K562 (cell line): ENCODE results near the gene LRRC74B. TPM values are rescaled to one million over a fixed set of nuclear protein-coding genes. Genes with fewer than 3 reads are reported as not detected.
A peak's percentile ranks its signal among the peaks of the same experiment; 100 is the strongest.

Experiments
- CHD1 ChIP-seq: fragments of 200-600 bp; sonication (generic); IDR thresholded peaks from one replicate; pipeline ENCODE4 v1.6.1; 2012; ENCODE audit warnings: mild to moderate bottlenecking, moderate library complexity, low read length, inconsistent platforms
- DDX20 ChIP-seq: fragments of 450-650 bp; IDR thresholded peaks from 2 replicates; pipeline ENCODE4 v1.6.1; 2016; ENCODE audit warnings: missing genetic modification characterization, low read depth, mild to moderate bottlenecking, missing compliant biosample characterization, moderate library complexity
- FOXA3 ChIP-seq, 2 experiments: fragments of 450-650 bp in 1 of 2; sonication (generic) in 1 of 2; formaldehyde crosslinking; IDR thresholded peaks in 1 of 2; conservative IDR thresholded peaks in 1 of 2; 2 replicates each; pipeline versions ENCODE4 v1.4.0 to v1.8.0; 2020 to 2022; ENCODE audit warnings: mild to moderate bottlenecking in 2 of 2, missing genetic modification reagents in 1 of 2
- GATAD2B ChIP-seq: fragments of 450-650 bp; IDR thresholded peaks from 2 replicates; pipeline ENCODE4 v1.6.1; 2017; ENCODE audit warnings: mild to moderate bottlenecking, borderline replicate concordance
- HCFC1 ChIP-seq: IDR thresholded peaks from 2 replicates; pipeline ENCODE4 v1.6.1; 2012; ENCODE audit warnings: low read depth, low read length, improper control_type of control experiment
- MTA2 ChIP-seq: fragments of 450-650 bp; IDR thresholded peaks from 2 replicates; pipeline ENCODE4 v1.6.1; 2016; ENCODE audit warnings: low read depth
- SMAD2 ChIP-seq: fragments of 150-350 bp; IDR thresholded peaks from 2 replicates; pipeline ENCODE4 v1.6.1; 2014; ENCODE audit warnings: low read depth, mild to moderate bottlenecking, low read length
- SRSF3 ChIP-seq: fragments of 200-400 bp; formaldehyde crosslinking; IDR thresholded peaks from 2 replicates; pipeline ENCODE4 v1.6.1; 2016; ENCODE audit warnings: mild to moderate bottlenecking, low read length, moderate library complexity; ENCODE audit not compliant: insufficient read depth
- SRSF7 ChIP-seq: fragments of 200-400 bp; formaldehyde crosslinking; optimal IDR thresholded peaks from 2 replicates; pipeline ENCODE3; 2017; ENCODE audit warnings: mild to moderate bottlenecking, low read depth, low read length
- YY1 ChIP-seq, 3 experiments: IDR thresholded peaks; 2 replicates each; pipeline ENCODE4 v1.6.1; 2011; ENCODE audit warnings: low read length in 2 of 3, mild to moderate bottlenecking in 2 of 3, moderate library complexity in 2 of 3, borderline replicate concordance in 1 of 3, control low read depth in 1 of 3, low read depth in 1 of 3; ENCODE audit not compliant: insufficient read depth in 3 of 3, insufficient replicate concordance in 2 of 3, control insufficient read depth in 1 of 3, insufficient read length in 1 of 3; ENCODE audit errors: extremely low read depth in 1 of 3
- ZNF695 ChIP-seq: fragments of 450-650 bp; formaldehyde crosslinking; IDR thresholded peaks from 2 replicates; pipeline ENCODE4 v1.4.0; 2020; ENCODE audit warnings: mild to moderate bottlenecking, moderate library complexity
- ZNF717 ChIP-seq: fragments of 250-450 bp; sonication (Bioruptor Pico); IDR thresholded peaks from 2 replicates; pipeline ENCODE4 v1.5.0; 2021
- polyA plus RNA-seq, 8 experiments: library from polyadenylated mRNA; depleted of rRNA in 4 of 8; stranded (reverse) in 5 of 8; unstranded in 3 of 8; fragments of >200 nt; fragmentation: Nextera tagmentation in 2 of 8; fragmentation: Illumina TruSeq in 1 of 8; extraction: Ambion mirVana in 2 of 8; extraction: Trizol in 1 of 8; gene quantifications; 2 replicates each; pipeline versions ENCODE4 v1.2.1 to v1.2.3, GENCODE V29; 2011 to 2014; ENCODE audit warnings: inconsistent platforms in 1 of 8, missing spikeins in 1 of 8
- total RNA-seq, 7 experiments: library from RNA; depleted of rRNA in 6 of 7; stranded (reverse); fragments of >200 nt in 6 of 7; fragmentation: Illumina TruSeq in 2 of 7; extraction: Trizol in 2 of 7; gene quantifications; 2 replicates each; pipeline versions ENCODE4 v1.2.1 to v1.2.3, GENCODE V29; 2011 to 2021; ENCODE audit warnings: low replicate concordance in 1 of 7
- TF ChIP-seq, protein P1 (sequence below): fragments of 250-450 bp; sonication (Bioruptor Pico); IDR thresholded peaks from 2 replicates; pipeline ENCODE4 v1.4.0; 2020
- TF ChIP-seq, protein P2 (sequence below), 2 experiments: IDR thresholded peaks in 1 of 2; conservative IDR thresholded peaks in 1 of 2; 2 replicates each; pipeline ENCODE4 v1.6.1; 2016; ENCODE audit warnings: low read depth in 2 of 2, mild to moderate bottlenecking in 1 of 2, missing compliant biosample characterization in 1 of 2, missing genetic modification characterization in 1 of 2, moderate library complexity in 1 of 2

LRRC74B gene
- total and polyA plus RNA-seq, 9 of the 15 experiments (the other 6 are each of a cell fraction or from before 2014, with no cell fraction given) = not detected

DNA sequence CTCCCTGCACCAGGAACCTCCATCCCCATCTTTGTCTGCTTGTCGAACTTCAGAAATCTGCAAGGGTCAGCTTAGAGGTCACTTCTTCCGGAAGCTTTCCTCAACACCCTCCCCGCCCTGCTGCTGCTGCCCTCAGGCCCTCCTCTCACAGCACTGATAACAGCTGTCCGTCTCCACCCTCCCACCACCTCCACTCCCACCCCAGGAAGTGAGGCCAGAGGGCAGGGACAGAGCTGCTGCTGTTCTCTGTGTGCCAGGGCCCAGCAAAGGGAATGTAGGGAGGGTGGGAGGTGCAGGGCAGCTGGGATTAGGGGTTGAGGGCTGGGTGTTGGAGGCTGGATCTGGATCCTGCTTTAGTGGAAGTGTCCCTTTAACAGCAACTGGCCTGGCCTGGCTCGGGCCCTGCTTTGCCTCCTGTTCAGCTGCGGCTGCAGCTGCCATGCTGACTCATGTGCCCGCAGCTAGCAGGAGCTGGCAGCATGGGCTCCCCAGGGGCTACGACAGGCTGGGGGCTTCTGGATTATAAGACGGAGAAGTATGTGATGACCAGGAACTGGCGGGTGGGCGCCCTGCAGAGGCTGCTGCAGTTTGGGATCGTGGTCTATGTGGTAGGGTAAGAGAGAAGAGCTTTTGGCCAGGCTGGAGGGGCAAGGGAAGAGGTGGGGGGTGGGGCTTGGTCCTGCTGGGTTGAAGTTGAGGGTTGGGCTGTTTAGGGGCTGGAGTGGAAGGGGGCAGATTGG lies 30.9 kb upstream of the LRRC74B start, which contains the start of gene P2RX6 (continued):
- TF ChIP-seq HCFC1 (peak; percentile 61), CHD1 (peak; percentile 66), SMAD2 (0 out of 2 replicates have a peak, but pooled peaks have one; percentile 91), FOXA3 (CRISPR knock-in tag; conservative IDR thresholded peaks at IDR 0.05 in 1 of 2, IDR thresholded peaks at IDR 0.05 in 1 of 2) (no peak; a peak in 1 of 4 replicates), YY1 (IDR thresholded peaks at IDR 0.05; ENCODE audit: borderline replicate concordance in 1 of 3, control insufficient read depth in 1 of 3, extremely low read depth in 1 of 3, insufficient read depth in 3 of 3, insufficient read length in 1 of 3, insufficient replicate concordance in 2 of 3, low read depth in 1 of 3, low read length in 2 of 3) (peak in 1 of 3 experiments; percentile 81), GATAD2B (no peak), MTA2 (no peak), ZNF717 (no peak), ZNF695 (no peak), DDX20 (no peak), SRSF7 (no peak), SRSF3 (peak; percentile 83; the same call in 1 of the 2 replicates)
- TF ChIP-seq, protein P1, sequence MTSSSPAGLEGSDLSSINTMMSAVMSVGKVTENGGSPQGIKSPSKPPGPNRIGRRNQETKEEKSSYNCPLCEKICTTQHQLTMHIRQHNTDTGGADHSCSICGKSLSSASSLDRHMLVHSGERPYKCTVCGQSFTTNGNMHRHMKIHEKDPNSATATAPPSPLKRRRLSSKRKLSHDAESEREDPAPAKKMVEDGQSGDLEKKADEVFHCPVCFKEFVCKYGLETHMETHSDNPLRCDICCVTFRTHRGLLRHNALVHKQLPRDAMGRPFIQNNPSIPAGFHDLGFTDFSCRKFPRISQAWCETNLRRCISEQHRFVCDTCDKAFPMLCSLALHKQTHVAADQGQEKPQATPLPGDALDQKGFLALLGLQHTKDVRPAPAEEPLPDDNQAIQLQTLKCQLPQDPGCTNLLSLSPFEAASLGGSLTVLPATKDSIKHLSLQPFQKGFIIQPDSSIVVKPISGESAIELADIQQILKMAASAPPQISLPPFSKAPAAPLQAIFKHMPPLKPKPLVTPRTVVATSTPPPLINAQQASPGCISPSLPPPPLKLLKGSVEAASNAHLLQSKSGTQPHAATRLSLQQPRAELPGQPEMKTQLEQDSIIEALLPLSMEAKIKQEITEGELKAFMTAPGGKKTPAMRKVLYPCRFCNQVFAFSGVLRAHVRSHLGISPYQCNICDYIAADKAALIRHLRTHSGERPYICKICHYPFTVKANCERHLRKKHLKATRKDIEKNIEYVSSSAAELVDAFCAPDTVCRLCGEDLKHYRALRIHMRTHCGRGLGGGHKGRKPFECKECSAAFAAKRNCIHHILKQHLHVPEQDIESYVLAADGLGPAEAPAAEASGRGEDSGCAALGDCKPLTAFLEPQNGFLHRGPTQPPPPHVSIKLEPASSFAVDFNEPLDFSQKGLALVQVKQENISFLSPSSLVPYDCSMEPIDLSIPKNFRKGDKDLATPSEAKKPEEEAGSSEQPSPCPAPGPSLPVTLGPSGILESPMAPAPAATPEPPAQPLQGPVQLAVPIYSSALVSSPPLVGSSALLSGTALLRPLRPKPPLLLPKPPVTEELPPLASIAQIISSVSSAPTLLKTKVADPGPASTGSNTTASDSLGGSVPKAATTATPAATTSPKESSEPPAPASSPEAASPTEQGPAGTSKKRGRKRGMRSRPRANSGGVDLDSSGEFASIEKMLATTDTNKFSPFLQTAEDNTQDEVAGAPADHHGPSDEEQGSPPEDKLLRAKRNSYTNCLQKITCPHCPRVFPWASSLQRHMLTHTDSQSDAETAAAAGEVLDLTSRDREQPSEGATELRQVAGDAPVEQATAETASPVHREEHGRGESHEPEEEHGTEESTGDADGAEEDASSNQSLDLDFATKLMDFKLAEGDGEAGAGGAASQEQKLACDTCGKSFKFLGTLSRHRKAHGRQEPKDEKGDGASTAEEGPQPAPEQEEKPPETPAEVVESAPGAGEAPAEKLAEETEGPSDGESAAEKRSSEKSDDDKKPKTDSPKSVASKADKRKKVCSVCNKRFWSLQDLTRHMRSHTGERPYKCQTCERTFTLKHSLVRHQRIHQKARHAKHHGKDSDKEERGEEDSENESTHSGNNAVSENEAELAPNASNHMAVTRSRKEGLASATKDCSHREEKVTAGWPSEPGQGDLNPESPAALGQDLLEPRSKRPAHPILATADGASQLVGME (CRISPR knock-in tag) = peak; percentile 97
- TF ChIP-seq, protein P2, sequence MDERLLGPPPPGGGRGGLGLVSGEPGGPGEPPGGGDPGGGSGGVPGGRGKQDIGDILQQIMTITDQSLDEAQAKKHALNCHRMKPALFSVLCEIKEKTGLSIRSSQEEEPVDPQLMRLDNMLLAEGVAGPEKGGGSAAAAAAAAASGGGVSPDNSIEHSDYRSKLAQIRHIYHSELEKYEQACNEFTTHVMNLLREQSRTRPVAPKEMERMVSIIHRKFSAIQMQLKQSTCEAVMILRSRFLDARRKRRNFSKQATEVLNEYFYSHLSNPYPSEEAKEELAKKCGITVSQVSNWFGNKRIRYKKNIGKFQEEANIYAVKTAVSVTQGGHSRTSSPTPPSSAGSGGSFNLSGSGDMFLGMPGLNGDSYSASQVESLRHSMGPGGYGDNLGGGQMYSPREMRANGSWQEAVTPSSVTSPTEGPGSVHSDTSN (CRISPR knock-in tag; IDR thresholded peaks at IDR 0.05; ENCODE audit: low read depth) = no peak
- TF ChIP-seq, protein P2 (tag; conservative IDR thresholded peaks at IDR 0.05; ENCODE audit: low read depth) = no peak
